ENCODE results near the gene FRYL. TPM values are rescaled to one million over a fixed set of nuclear protein-coding genes. Genes with fewer than 3 reads are reported as not detected.

FRYL gene
- total and polyA plus RNA-seq, 2 donors: 33.2 to 44.2 TPM

- DNase-seq (ENCODE audit: low read depth in 6 of 9, low spot score in 9 of 9): no peak
- Histone ChIP-seq H3K36me3 (ENCODE audit: control insufficient read depth in 2 of 2, insufficient read depth in 2 of 2, low read length in 1 of 2) (no peaks in the 10 kb centered on the region), H3K27me3 (ENCODE audit: control insufficient read depth in 2 of 2, insufficient read depth in 1 of 2, low read length in 1 of 2) (no peaks in the 10 kb centered on the region), H3K9me3 (ENCODE audit: control insufficient read depth in 2 of 2, insufficient read depth in 1 of 2, low read length in 1 of 2) (no peaks in the 10 kb centered on the region), H3K4me1 (ENCODE audit: control insufficient read depth in 2 of 2, insufficient read depth in 2 of 2, low read length in 2 of 2) (no peaks in the 10 kb centered on the region), H3K27ac (ENCODE audit: low read depth in 1 of 2, low read length in 1 of 2) (no peak overlapping the region), H3K4me3 (ENCODE audit: low read length in 2 of 2) (no peak overlapping the region)
- 91% methylated on average over 2 of the region's 2 CpGs for WGBS
These were observed 145.3 kb downstream of the FRYL start for GRCh38 chr4:48634688-48635308.

- Histone ChIP-seq H3K27me3 (ENCODE audit: control insufficient read depth in 2 of 2, insufficient read depth in 1 of 2, low read length in 1 of 2) (no peaks in the 10 kb centered on the region), H3K4me3 (ENCODE audit: low read length in 2 of 2) (no peak overlapping the region), H3K27ac (ENCODE audit: low read depth in 1 of 2, low read length in 1 of 2) (no peak overlapping the region), H3K9me3 (ENCODE audit: control insufficient read depth in 2 of 2, insufficient read depth in 1 of 2, low read length in 1 of 2) (no peaks in the 10 kb centered on the region), H3K36me3 (ENCODE audit: control insufficient read depth in 2 of 2, insufficient read depth in 2 of 2, low read length in 1 of 2) (no peaks in the 10 kb centered on the region), H3K4me1 (ENCODE audit: control insufficient read depth in 2 of 2, insufficient read depth in 2 of 2, low read length in 2 of 2) (no peaks in the 10 kb centered on the region)
- DNase-seq (ENCODE audit: low read depth in 6 of 9, low spot score in 9 of 9): no peak
- 99% methylated on average over 1 of the region's 1 CpG for WGBS
These were observed 146.4 kb downstream of the FRYL start for GRCh38 chr4:48633657-48634056.

DNA sequence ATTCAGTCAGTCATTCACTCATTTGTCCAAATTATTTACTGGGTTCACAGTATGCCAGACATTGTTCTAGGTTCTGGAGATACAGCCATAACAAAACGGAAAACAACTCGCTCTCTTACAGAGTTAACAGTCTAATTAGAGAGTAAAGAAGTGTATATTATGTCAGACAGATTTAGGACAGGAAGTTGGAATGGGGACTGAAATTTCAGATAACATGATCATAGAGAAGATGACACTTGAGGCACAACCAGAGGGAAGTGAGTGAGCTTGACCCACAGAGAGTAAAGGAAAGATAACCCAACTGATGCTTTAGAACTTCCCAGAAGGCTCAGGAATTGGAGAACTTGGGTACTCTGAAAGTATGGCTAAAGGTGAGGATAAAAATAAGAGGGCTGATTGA, 150.6 kb downstream of the FRYL start:
- Histone ChIP-seq H3K27ac (ENCODE audit: low read depth in 1 of 2, low read length in 1 of 2) (no peak overlapping the region), H3K4me3 (ENCODE audit: low read length in 2 of 2) (no peak overlapping the region), H3K4me1 (ENCODE audit: control insufficient read depth in 2 of 2, insufficient read depth in 2 of 2, low read length in 2 of 2) (no peaks in the 10 kb centered on the region), H3K36me3 (ENCODE audit: control insufficient read depth in 2 of 2, insufficient read depth in 2 of 2, low read length in 1 of 2) (peaks cover 0 to 3% of the 10 kb centered on the region in 2 donors), H3K9me3 (ENCODE audit: control insufficient read depth in 2 of 2, insufficient read depth in 1 of 2, low read length in 1 of 2) (no peaks in the 10 kb centered on the region), H3K27me3 (ENCODE audit: control insufficient read depth in 2 of 2, insufficient read depth in 1 of 2, low read length in 1 of 2) (no peaks in the 10 kb centered on the region)
- DNase-seq (ENCODE audit: low read depth in 6 of 9, low spot score in 9 of 9): no peak
- 97% methylated on average over 2 of the region's 2 CpGs for WGBS

DNA sequence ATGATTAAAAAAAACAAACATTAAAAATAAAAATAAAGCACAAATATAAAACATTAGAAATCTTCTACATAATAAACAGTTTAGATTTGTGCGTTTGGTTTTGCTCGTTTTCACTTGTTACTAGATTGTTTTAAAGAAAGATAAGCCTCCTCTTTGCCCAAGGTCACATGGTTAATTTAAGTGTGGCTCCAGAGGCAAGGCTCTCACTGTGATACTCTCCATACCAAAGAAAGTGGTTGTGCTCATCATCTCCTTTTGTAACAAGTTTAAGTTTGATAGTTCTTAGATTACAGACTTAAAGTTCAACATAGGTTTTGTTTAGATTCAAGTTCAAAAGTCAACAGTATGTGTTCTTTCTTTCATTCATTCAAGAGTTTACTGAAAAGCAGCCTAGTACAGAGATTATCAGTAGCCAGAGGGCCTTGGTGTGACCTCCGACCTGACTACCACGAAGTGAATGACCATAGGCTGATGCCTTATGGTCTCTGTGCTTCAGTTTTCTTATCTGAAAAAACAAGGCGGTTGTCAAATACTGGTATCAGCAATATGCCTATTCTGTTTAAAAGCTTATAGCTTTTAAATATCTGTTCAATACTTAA, 156.8 kb downstream of the FRYL start:
- WGBS: 98% methylated on average over 5 of the region's 5 CpGs
- Histone ChIP-seq H3K4me3 (ENCODE audit: low read length in 2 of 2) (no peak overlapping the region), H3K36me3 (ENCODE audit: control insufficient read depth in 2 of 2, insufficient read depth in 2 of 2, low read length in 1 of 2) (peaks cover 3 to 19% of the 10 kb centered on the region in 2 donors), H3K27ac (ENCODE audit: low read depth in 1 of 2, low read length in 1 of 2) (no peak overlapping the region), H3K27me3 (ENCODE audit: control insufficient read depth in 2 of 2, insufficient read depth in 1 of 2, low read length in 1 of 2) (no peaks in the 10 kb centered on the region), H3K9me3 (ENCODE audit: control insufficient read depth in 2 of 2, insufficient read depth in 1 of 2, low read length in 1 of 2) (no peaks in the 10 kb centered on the region), H3K4me1 (ENCODE audit: control insufficient read depth in 2 of 2, insufficient read depth in 2 of 2, low read length in 2 of 2) (no peaks in the 10 kb centered on the region)
- no peak for DNase-seq (ENCODE audit: low read depth in 6 of 9, low spot score in 9 of 9)

GRCh38 chr4:48620831-48621230, 159.2 kb downstream of the FRYL start:
- Histone ChIP-seq H3K4me1 (ENCODE audit: control insufficient read depth in 2 of 2, insufficient read depth in 2 of 2, low read length in 2 of 2) (no peaks in the 10 kb centered on the region), H3K36me3 (ENCODE audit: control insufficient read depth in 2 of 2, insufficient read depth in 2 of 2, low read length in 1 of 2) (peaks cover 7 to 24% of the 10 kb centered on the region in 2 donors), H3K4me3 (ENCODE audit: low read length in 2 of 2) (no peak overlapping the region), H3K27ac (ENCODE audit: low read depth in 1 of 2, low read length in 1 of 2) (no peak overlapping the region), H3K9me3 (ENCODE audit: control insufficient read depth in 2 of 2, insufficient read depth in 1 of 2, low read length in 1 of 2) (no peaks in the 10 kb centered on the region), H3K27me3 (ENCODE audit: control insufficient read depth in 2 of 2, insufficient read depth in 1 of 2, low read length in 1 of 2) (no peaks in the 10 kb centered on the region)
- DNase-seq (ENCODE audit: low read depth in 6 of 9, low spot score in 9 of 9): no peak
- 98% methylated on average over 2 of the region's 2 CpGs for WGBS

DNA sequence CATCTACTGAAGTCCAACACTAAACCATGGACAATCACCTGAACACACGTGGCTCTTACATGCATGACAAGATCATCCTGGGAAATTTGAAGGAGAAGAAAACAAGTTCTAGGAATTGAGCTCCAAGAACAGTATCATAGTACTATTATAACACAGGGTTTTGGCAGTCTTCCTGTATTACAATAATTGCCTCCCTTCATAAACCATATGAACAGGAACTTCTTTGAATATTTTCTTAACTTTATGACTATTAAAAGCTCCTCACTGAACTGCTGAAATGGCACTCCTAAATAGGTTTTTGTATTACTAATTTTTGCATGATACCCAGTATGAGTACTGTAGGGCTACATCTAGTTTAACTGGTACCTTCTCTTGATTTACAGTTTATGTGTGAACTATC, 160.0 kb downstream of the FRYL start:
- Histone ChIP-seq H3K27ac (ENCODE audit: low read depth in 1 of 2, low read length in 1 of 2) (no peak overlapping the region), H3K4me3 (ENCODE audit: low read length in 2 of 2) (no peak overlapping the region), H3K9me3 (ENCODE audit: control insufficient read depth in 2 of 2, insufficient read depth in 1 of 2, low read length in 1 of 2) (no peaks in the 10 kb centered on the region), H3K4me1 (ENCODE audit: control insufficient read depth in 2 of 2, insufficient read depth in 2 of 2, low read length in 2 of 2) (no peaks in the 10 kb centered on the region), H3K36me3 (ENCODE audit: control insufficient read depth in 2 of 2, insufficient read depth in 2 of 2, low read length in 1 of 2) (peaks cover 7 to 24% of the 10 kb centered on the region in 2 donors), H3K27me3 (ENCODE audit: control insufficient read depth in 2 of 2, insufficient read depth in 1 of 2, low read length in 1 of 2) (no peaks in the 10 kb centered on the region)
- 94% methylated on average over 1 of the region's 1 CpG for WGBS
- no peak for DNase-seq (ENCODE audit: low read depth in 6 of 9, low spot score in 9 of 9)

GRCh38 chr4:48604527-48604926, 175.6 kb downstream of the FRYL start:
- no peaks in the 10 kb centered on the region for H3K27me3 ChIP-seq (ENCODE audit: control insufficient read depth in 2 of 2, insufficient read depth in 1 of 2, low read length in 1 of 2)
- no peaks in the 10 kb centered on the region for H3K4me1 ChIP-seq (ENCODE audit: control insufficient read depth in 2 of 2, insufficient read depth in 2 of 2, low read length in 2 of 2)
- H3K36me3 ChIP-seq (ENCODE audit: control insufficient read depth in 2 of 2, insufficient read depth in 2 of 2, low read length in 1 of 2): peaks cover 6 to 9% of the 10 kb centered on the region in 2 donors
- DNase-seq (ENCODE audit: low read depth in 6 of 9, low spot score in 9 of 9): no peak
- 98% methylated on average over 4 of the region's 4 CpGs for WGBS
- H3K27ac ChIP-seq (ENCODE audit: low read depth in 1 of 2, low read length in 1 of 2): no peak overlapping the region
- no peaks in the 10 kb centered on the region for H3K9me3 ChIP-seq (ENCODE audit: control insufficient read depth in 2 of 2, insufficient read depth in 1 of 2, low read length in 1 of 2)
- no peak overlapping the region for H3K4me3 ChIP-seq (ENCODE audit: low read length in 2 of 2)

- WGBS: 98% methylated on average over 1 of the region's 1 CpG
- Histone ChIP-seq H3K27me3 (ENCODE audit: control insufficient read depth in 2 of 2, insufficient read depth in 1 of 2, low read length in 1 of 2) (no peaks in the 10 kb centered on the region), H3K4me1 (ENCODE audit: control insufficient read depth in 2 of 2, insufficient read depth in 2 of 2, low read length in 2 of 2) (no peaks in the 10 kb centered on the region), H3K27ac (ENCODE audit: low read depth in 1 of 2, low read length in 1 of 2) (no peak overlapping the region), H3K4me3 (ENCODE audit: low read length in 2 of 2) (no peak overlapping the region), H3K9me3 (ENCODE audit: control insufficient read depth in 2 of 2, insufficient read depth in 1 of 2, low read length in 1 of 2) (no peaks in the 10 kb centered on the region), H3K36me3 (ENCODE audit: control insufficient read depth in 2 of 2, insufficient read depth in 2 of 2, low read length in 1 of 2) (peaks cover 7 to 10% of the 10 kb centered on the region in 2 donors)
- no peak for DNase-seq (ENCODE audit: low read depth in 6 of 9, low spot score in 9 of 9)
These were observed 176.0 kb downstream of the FRYL start for GRCh38 chr4:48604041-48604440.

DNA sequence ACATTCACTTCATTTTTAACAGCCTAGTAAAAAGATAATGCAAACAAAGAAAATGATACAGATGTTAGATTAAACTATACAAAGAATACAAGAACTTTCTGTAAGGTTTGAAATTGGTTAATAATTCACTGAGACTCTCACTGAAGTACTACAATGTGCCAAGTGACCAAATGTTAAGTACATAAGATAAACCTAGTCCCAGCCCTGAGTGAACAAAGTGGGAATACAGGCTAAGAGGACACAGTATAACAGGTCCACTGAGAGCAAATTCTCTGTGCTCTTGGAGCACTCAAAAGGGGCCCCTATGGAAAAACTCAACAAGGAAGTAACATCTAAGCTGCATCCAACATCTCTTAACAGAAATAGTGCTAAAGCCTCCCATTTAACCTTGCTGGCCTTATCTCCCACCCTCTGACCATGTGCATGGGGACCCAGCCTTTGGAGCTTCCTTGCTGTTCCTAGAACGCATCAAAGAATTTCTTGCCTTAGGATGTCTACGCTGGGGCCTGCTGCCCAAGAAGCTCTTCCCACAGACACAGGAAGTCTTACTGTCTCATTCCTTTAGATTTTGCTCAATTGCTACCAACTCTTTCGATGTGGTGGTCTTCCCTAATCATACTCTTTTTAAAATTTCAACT, 176.6 kb downstream of the FRYL start:
- H3K27ac ChIP-seq (ENCODE audit: low read depth in 1 of 2, low read length in 1 of 2): no peak overlapping the region

More for the DNA sequence above, 176.6 kb downstream of the FRYL start:
- Histone ChIP-seq H3K9me3 (ENCODE audit: control insufficient read depth in 2 of 2, insufficient read depth in 1 of 2, low read length in 1 of 2) (no peaks in the 10 kb centered on the region), H3K36me3 (ENCODE audit: control insufficient read depth in 2 of 2, insufficient read depth in 2 of 2, low read length in 1 of 2) (peaks cover 9 to 10% of the 10 kb centered on the region in 2 donors), H3K4me1 (ENCODE audit: control insufficient read depth in 2 of 2, insufficient read depth in 2 of 2, low read length in 2 of 2) (no peaks in the 10 kb centered on the region), H3K27me3 (ENCODE audit: control insufficient read depth in 2 of 2, insufficient read depth in 1 of 2, low read length in 1 of 2) (no peaks in the 10 kb centered on the region), H3K4me3 (ENCODE audit: low read length in 2 of 2) (no peak overlapping the region)
- no peak for DNase-seq (ENCODE audit: low read depth in 6 of 9, low spot score in 9 of 9)
- 98% methylated on average over 3 of the region's 3 CpGs for WGBS

All from thymus (tissue), 11 donors.